HG03108 (cell line): ENCODE measurements around the gene SPATA16.

Experiments
- ATAC-seq: cut with Tn5 transposase; IDR thresholded peaks from one replicate; pipeline ENCODE4 v1.9.1; 2021; ENCODE audit warnings: moderate library complexity; ENCODE audit not compliant: unreplicated experiment

The SPATA16 gene

GRCh38 chr3:172846103-172846561 is 294.9 kb downstream of the SPATA16 start:
- ATAC-seq = no peak

DNA sequence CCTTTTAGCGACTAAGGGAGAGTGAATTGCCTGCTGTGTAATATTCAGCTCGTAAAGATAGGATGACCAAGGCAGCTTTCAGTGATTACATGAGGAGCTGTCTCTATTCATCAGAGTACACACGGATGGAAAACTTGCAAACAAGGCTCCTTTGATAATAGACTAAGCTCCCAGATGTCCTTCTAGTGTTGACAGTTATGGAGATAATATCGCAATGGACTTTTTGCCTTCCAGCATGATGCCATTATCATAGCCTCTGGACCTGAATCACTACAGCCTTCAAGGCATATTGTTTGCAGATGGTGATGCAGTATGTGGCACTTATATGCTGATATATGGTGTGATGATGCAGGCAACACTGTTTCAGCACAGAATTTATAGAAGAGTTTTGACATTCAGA is 296.6 kb downstream of the SPATA16 start:
- no peak for ATAC-seq

DNA sequence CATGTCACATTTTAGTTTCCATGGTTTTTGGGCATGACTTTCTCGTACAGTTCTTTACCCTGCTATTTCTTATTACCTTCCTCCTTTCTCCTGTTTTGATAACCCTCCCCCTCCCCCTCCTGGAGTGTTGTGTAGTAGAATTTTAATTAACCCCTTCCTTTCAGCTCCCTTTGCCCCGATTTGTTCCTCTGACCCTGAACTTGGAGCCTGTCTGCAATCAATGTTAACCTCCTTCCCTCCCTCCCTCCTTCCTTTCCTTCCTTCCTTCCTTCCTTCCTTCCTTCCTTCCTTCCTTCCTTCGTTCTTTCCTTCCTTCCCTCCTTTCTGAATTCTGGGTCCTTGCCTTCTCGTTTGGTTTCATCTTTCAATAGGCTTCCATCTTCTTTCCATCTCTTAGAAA is 300.1 kb downstream of the SPATA16 start:
- no peak for ATAC-seq

GRCh38 chr3:172840463-172840862 is 300.6 kb downstream of the SPATA16 start:
- ATAC-seq = no peak

GRCh38 chr3:172839679-172840078 is 301.4 kb downstream of the SPATA16 start:
- no peak for ATAC-seq
